OCI-LY7 (cell line): ENCODE results near the gene RPRML. TPM values are rescaled to one million over a fixed set of nuclear protein-coding genes. Genes with fewer than 3 reads are reported as not detected.
"Not testable (repeated sequence)": the region's sequence is repeated elsewhere in the genome, so short reads cannot be mapped to it uniquely, and the experiment has no call there.

ENCODE experiments used
- BruUV-seq: library from RNA; stranded (reverse); fragments of 400-500 nt; replicated peaks from 2 replicates; lab custom pipeline; 2021; lab: Mats Ljungman, UMichigan
- CTCF ChIA-PET: fragments of 300-600 bp; sonication (Branson Sonifier 250); formaldehyde crosslinking; loops from one replicate; lab custom pipeline; 2022; ENCODE audit warnings: antibody characterized with exemption; ENCODE audit not compliant: unreplicated experiment; lab: Charles Lee
- POLR2A ChIA-PET: fragments of 300-600 bp; sonication (Branson Sonifier 250); formaldehyde crosslinking; loops from one replicate; lab custom pipeline; 2022; ENCODE audit warnings: antibody characterized with exemption; lab: Charles Lee
- DNase-seq: peaks from one replicate; pipeline ENCODE4 v3.0.0-alpha.2; 2015; ENCODE audit warnings: low spot score
- H2AFZ ChIP-seq: fragments of 200-600 bp; sonication (generic), shearing (Covaris generic); 2 replicates; pipeline ENCODE4 v1.6.1; 2014; ENCODE audit warnings: mild to moderate bottlenecking, antibody characterized with exemption, low read length, moderate library complexity
- H3K27ac ChIP-seq: fragments of 200-600 bp; sonication (generic); 2 replicates; pipeline ENCODE4 v1.5.1; 2014; ENCODE audit warnings: mixed run types, low read depth, mild to moderate bottlenecking, moderate library complexity, low read length, inconsistent platforms; ENCODE audit not compliant: poor library complexity, severe bottlenecking
- H3K36me3 ChIP-seq: fragments of 200-600 bp; sonication (generic); 2 replicates; pipeline ENCODE4 v1.6.1; 2014; ENCODE audit warnings: mild to moderate bottlenecking, antibody characterized with exemption, low read length, moderate library complexity, mixed read lengths; ENCODE audit not compliant: insufficient read depth
- H3K4me1 ChIP-seq: fragments of 200-600 bp; sonication (generic); 2 replicates; pipeline ENCODE4 v1.5.1; 2014; ENCODE audit warnings: mild to moderate bottlenecking, low read length; ENCODE audit not compliant: insufficient read depth, poor library complexity, severe bottlenecking
- H3K4me2 ChIP-seq: fragments of 200-600 bp; sonication (generic); 2 replicates; pipeline ENCODE4 v1.6.1; 2014; ENCODE audit warnings: mild to moderate bottlenecking, low read length
- H3K4me3 ChIP-seq: fragments of 200-600 bp; sonication (generic); 2 replicates; pipeline ENCODE4 v1.5.1; 2014; ENCODE audit warnings: mild to moderate bottlenecking, low read depth, low read length; ENCODE audit not compliant: poor library complexity, severe bottlenecking
- H3K79me2 ChIP-seq: fragments of 200-600 bp; sonication (generic); 2 replicates; pipeline ENCODE4 v1.6.1; 2016; ENCODE audit warnings: low read depth, mild to moderate bottlenecking, low read length, moderate library complexity, mixed read lengths; ENCODE audit not compliant: insufficient read depth
- H3K9me2 ChIP-seq: fragments of 200-600 bp; sonication (generic); 2 replicates; pipeline ENCODE4 v1.6.1; 2016; ENCODE audit warnings: mild to moderate bottlenecking, low read length, mixed read lengths; ENCODE audit not compliant: insufficient read depth
- H3K9me3 ChIP-seq: fragments of 200-600 bp; sonication (generic); 2 replicates; pipeline ENCODE4 v1.6.1; 2014; ENCODE audit warnings: mild to moderate bottlenecking, mixed run types, low read length, mixed read lengths
- H4K20me1 ChIP-seq: fragments of 200-600 bp; sonication (generic); 2 replicates; pipeline ENCODE4 v1.6.1; 2014; ENCODE audit warnings: mild to moderate bottlenecking, antibody characterized with exemption, low read length, moderate library complexity, mixed read lengths; ENCODE audit not compliant: insufficient read depth
- EZH2phosphoT487 ChIP-seq: fragments of 200-600 bp; sonication (generic); IDR thresholded peaks from 2 replicates; pipeline ENCODE4 v1.6.1; 2018; ENCODE audit warnings: low read depth, borderline replicate concordance, mild to moderate bottlenecking, mixed run types, antibody characterized with exemption, low read length, moderate library complexity, mixed read lengths
- intact Hi-C: fragments of 100-400 bp; cut with micrococcal nuclease; formaldehyde crosslinking; loops from one replicate; pipeline ENCODE4 v1.10.0; 2022; ENCODE audit not compliant: unreplicated experiment
- total RNA-seq, 2 experiments: library from RNA; depleted of rRNA in 1 of 2; stranded (reverse); fragments of >200 nt in 1 of 2; shearing (Covaris generic) in 1 of 2; gene quantifications; 2 replicates each; pipeline ENCODE4 v1.2.3, GENCODE V29; 2014 to 2022
- TF ChIP-seq, protein P1 (sequence below): fragments of 200-600 bp; sonication (generic); conservative IDR thresholded peaks from 2 replicates; pipeline ENCODE4 v1.5.1; 2014; ENCODE audit warnings: mild to moderate bottlenecking, antibody characterized with exemption, low read length, moderate library complexity, mixed read lengths

The RPRML gene
- total RNA-seq, 2 experiments from 2014 or later, result 1.2 to 8.8 TPM

GRCh38 chr17:46958041-46958591 lies 20.9 kb downstream of the RPRML start:
- CTCF ChIA-PET, result no interaction called here
- H2AFZ ChIP-seq, result no peak overlapping the region
- POLR2A ChIA-PET, result no interaction called here
- intact Hi-C loops, result no loop called here
- peaks cover 6% of the 10 kb centered on the region for H3K4me1 ChIP-seq
- no peak for DNase-seq
- H3K4me3 ChIP-seq, result no peak overlapping the region
- no peak overlapping the region for H3K27ac ChIP-seq
- H3K36me3 ChIP-seq, result no peaks in the 10 kb centered on the region
- TF ChIP-seq EZH2phosphoT487, result no peak
- TF ChIP-seq, protein P1, sequence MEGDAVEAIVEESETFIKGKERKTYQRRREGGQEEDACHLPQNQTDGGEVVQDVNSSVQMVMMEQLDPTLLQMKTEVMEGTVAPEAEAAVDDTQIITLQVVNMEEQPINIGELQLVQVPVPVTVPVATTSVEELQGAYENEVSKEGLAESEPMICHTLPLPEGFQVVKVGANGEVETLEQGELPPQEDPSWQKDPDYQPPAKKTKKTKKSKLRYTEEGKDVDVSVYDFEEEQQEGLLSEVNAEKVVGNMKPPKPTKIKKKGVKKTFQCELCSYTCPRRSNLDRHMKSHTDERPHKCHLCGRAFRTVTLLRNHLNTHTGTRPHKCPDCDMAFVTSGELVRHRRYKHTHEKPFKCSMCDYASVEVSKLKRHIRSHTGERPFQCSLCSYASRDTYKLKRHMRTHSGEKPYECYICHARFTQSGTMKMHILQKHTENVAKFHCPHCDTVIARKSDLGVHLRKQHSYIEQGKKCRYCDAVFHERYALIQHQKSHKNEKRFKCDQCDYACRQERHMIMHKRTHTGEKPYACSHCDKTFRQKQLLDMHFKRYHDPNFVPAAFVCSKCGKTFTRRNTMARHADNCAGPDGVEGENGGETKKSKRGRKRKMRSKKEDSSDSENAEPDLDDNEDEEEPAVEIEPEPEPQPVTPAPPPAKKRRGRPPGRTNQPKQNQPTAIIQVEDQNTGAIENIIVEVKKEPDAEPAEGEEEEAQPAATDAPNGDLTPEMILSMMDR, result no peak
- no TSS peak for BruUV-seq
- H3K9me3 ChIP-seq, result no peaks in the 10 kb centered on the region
- H3K4me2 ChIP-seq, result no peak overlapping the region
- H4K20me1 ChIP-seq, result no peaks in the 10 kb centered on the region
- no peaks in the 10 kb centered on the region for H3K9me2 ChIP-seq
- H3K79me2 ChIP-seq, result no peaks in the 10 kb centered on the region

DNA sequence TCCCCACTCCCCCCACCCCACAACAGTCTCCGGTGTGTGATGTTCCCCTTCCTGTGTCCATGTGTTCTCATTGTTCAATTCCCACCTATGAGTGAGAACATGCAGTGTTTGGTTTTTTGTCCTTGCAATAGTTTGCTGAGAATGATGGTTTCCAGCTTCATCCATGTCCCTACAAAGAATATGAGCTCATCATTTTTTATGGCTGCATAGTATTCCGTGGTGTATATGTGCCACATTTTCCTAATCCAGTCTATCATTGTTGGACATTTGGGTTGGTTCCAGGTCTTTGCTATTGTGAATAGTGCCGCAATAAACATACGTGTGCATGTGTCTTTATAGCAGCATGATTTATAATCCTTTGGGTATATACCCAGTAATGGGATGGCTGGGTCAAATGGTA lies 25.9 kb downstream of the RPRML start:
- H3K36me3 ChIP-seq, H2AFZ ChIP-seq, H3K27ac ChIP-seq, CTCF ChIA-PET, H3K4me2 ChIP-seq, BruUV-seq, DNase-seq, H3K9me2 ChIP-seq, intact Hi-C loops, H4K20me1 ChIP-seq, H3K9me3 ChIP-seq, H3K4me1 ChIP-seq, H3K4me3 ChIP-seq, POLR2A ChIA-PET, H3K79me2 ChIP-seq: not testable (repeated sequence)

DNA sequence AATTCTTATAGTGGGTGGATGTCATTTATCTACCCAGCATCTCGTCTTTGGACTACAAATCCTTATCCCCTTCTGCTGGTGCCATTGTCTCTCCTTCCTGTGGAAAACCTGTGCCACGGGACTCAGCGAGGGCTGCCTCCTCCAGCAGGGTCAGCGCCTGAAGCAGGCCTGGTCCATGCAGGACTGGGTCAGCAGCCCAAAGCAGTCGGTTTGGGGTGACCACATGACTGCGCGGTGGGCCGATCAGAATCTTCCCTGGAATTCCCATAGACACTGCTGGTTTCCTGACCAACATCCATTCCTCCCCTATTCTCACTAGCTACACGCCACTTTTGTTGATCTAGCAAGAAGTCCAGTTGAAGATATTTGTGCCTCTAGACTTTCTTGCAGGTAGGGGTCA lies 26.9 kb downstream of the RPRML start:
- H3K4me1 ChIP-seq, result no peaks in the 10 kb centered on the region
- POLR2A ChIA-PET, result no interaction called here
- no peak overlapping the region for H3K27ac ChIP-seq
- no peaks in the 10 kb centered on the region for H4K20me1 ChIP-seq
- no peaks in the 10 kb centered on the region for H3K79me2 ChIP-seq
- BruUV-seq, result no TSS peak
- no peaks in the 10 kb centered on the region for H3K9me3 ChIP-seq
- intact Hi-C loops, result no loop called here
- no peaks in the 10 kb centered on the region for H3K9me2 ChIP-seq
- TF ChIP-seq, protein P1, result no peak
- no peak for TF ChIP-seq EZH2phosphoT487
- DNase-seq, result no peak
- H3K4me2 ChIP-seq, result no peak overlapping the region
- H3K4me3 ChIP-seq, result no peak overlapping the region
- CTCF ChIA-PET, result no interaction called here
- H2AFZ ChIP-seq, result no peak overlapping the region
- H3K36me3 ChIP-seq, result no peaks in the 10 kb centered on the region
